Type B pancreatic cell (in vitro differentiated cells): ENCODE results near the gene MAPK8. TPM values are rescaled to one million over a fixed set of nuclear protein-coding genes. Genes with fewer than 3 reads are reported as not detected.
A peak's percentile ranks its signal among the peaks of the same experiment; 100 is the strongest.

Experiments used
- DNase-seq: peaks from one replicate; pipeline ENCODE4 v3.0.0; 2021; ENCODE audit warnings: mixed read lengths; ENCODE audit not compliant: unreplicated experiment; ENCODE audit errors: extremely low spot score
- H3K27ac Mint-ChIP-seq: 2 replicates; pipeline ENCODE4 v1.8.0; 2021; ENCODE audit warnings: mild to moderate bottlenecking, mixed read lengths
- H3K27me3 Mint-ChIP-seq: 2 replicates; pipeline ENCODE4 v1.8.0; 2021; ENCODE audit warnings: mixed read lengths
- H3K36me3 Mint-ChIP-seq: 2 replicates; pipeline ENCODE4 v1.8.0; 2021; ENCODE audit warnings: mixed read lengths
- H3K4me1 Mint-ChIP-seq: one replicate; pipeline ENCODE4 v1.8.0; 2021; ENCODE audit warnings: mixed read lengths; ENCODE audit not compliant: unreplicated experiment
- H3K4me3 Mint-ChIP-seq: 2 replicates; pipeline ENCODE4 v1.8.0; 2021; ENCODE audit warnings: mild to moderate bottlenecking, mixed read lengths
- H3K9me3 Mint-ChIP-seq: 2 replicates; pipeline ENCODE4 v1.8.0; 2021; ENCODE audit warnings: mixed read lengths
- total RNA-seq: library from RNA; stranded (reverse); gene quantifications from 2 replicates; pipeline ENCODE4 v1.2.1, GENCODE V29; 2021; ENCODE audit warnings: low replicate concordance
- TF ChIP-seq, protein P1 (sequence below): fragments of 200-600 bp; sonication (generic); conservative IDR thresholded peaks from 2 replicates; pipeline ENCODE4 v1.5.0; 2021; ENCODE audit warnings: antibody characterized with exemption, mild to moderate bottlenecking

MAPK8 gene
- total RNA-seq, 1 donor from 2014 or later: 48.4 TPM

DNA sequence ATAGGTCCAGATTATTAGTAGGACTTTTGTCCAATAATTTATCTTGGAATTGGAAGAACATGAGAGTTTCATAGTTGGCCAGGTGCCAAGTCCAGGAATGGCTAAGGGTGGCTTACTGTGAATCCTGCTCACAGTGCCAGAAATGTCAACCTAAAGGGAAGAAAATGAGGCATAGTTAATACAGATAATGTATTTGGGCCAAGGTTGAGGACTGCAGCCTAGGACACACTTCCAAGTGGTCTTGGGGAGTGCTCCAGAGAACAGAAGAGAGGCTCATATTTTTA lies 78.2 kb downstream of the MAPK8 start:
- Mint-ChIP-seq H3K27ac (no peak overlapping the region), H3K4me3 (no peak overlapping the region), H3K36me3 (no peaks in the 10 kb centered on the region), H3K9me3 (peaks cover 3% of the 10 kb centered on the region), H3K27me3 (no peaks in the 10 kb centered on the region), H3K4me1 (peaks cover 13% of the 10 kb centered on the region)
- TF ChIP-seq, protein P1, sequence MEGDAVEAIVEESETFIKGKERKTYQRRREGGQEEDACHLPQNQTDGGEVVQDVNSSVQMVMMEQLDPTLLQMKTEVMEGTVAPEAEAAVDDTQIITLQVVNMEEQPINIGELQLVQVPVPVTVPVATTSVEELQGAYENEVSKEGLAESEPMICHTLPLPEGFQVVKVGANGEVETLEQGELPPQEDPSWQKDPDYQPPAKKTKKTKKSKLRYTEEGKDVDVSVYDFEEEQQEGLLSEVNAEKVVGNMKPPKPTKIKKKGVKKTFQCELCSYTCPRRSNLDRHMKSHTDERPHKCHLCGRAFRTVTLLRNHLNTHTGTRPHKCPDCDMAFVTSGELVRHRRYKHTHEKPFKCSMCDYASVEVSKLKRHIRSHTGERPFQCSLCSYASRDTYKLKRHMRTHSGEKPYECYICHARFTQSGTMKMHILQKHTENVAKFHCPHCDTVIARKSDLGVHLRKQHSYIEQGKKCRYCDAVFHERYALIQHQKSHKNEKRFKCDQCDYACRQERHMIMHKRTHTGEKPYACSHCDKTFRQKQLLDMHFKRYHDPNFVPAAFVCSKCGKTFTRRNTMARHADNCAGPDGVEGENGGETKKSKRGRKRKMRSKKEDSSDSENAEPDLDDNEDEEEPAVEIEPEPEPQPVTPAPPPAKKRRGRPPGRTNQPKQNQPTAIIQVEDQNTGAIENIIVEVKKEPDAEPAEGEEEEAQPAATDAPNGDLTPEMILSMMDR: no peak
- DNase-seq: no peak

DNA sequence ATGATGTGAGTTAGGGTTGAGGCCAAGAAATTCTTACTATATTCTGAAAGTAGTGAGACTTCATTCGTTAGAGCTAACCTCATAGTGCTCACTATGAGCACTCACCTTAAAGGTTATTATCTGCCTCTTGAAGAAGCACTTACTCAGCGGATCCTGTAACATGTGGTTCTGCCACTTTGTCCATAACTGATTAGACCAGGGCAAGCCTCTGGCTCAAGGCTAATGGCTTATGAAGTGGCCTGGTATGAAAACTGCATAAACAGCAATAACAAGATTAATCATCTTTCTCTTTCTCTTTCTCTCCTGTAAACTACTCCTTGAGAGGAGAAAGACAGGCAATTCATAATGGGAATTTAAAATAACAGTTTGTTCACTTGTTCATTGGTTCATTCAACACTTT lies 82.8 kb downstream of the MAPK8 start:
- DNase-seq: no peak
- Mint-ChIP-seq H3K36me3 (peaks cover 5% of the 10 kb centered on the region), H3K27ac (peak overlapping the region; percentile 3), H3K9me3 (peaks cover 4% of the 10 kb centered on the region), H3K27me3 (no peaks in the 10 kb centered on the region), H3K4me3 (peak overlapping the region; percentile 12), H3K4me1 (peaks cover 17% of the 10 kb centered on the region)
- TF ChIP-seq, protein P1: no peak

DNA sequence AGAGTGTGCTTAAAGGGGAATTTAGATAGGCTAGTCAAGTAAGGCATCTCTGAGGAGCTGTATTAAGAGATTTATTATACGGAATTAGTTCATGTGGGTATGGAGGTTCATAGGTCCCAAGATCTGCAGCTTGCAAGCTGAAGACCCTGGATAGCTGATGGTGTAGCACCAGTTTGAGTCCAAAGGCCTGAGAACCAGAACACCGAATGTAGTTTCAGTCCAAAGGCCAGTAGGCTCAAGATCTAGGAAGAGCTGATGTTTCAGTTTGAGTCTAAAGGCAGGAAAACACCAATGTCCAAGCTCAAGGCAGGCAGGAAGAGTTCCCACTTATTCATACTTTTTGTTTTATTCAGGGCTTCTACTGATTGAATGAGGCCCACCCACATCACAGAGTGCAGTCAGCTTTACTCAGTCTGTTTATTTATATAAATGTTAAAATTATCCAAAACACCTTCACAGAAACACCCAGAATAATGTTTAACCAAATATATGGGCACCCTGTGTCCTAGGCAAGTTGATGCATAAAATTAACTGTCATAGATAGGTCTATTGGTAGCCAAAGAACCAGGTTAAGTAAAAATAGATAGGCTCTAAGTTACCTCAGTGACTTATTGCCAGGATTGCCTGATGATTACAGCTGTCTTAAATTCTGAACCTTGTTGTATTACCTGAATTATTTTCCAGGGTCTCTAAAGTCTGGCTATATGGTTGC lies 83.5 kb downstream of the MAPK8 start:
- Mint-ChIP-seq H3K27ac (no peak overlapping the region), H3K4me3 (no peak overlapping the region), H3K9me3 (peaks cover 4% of the 10 kb centered on the region), H3K4me1 (peaks cover 11% of the 10 kb centered on the region), H3K27me3 (no peaks in the 10 kb centered on the region), H3K36me3 (peaks cover 5% of the 10 kb centered on the region)
- TF ChIP-seq, protein P1: no peak
- no peak for DNase-seq

DNA sequence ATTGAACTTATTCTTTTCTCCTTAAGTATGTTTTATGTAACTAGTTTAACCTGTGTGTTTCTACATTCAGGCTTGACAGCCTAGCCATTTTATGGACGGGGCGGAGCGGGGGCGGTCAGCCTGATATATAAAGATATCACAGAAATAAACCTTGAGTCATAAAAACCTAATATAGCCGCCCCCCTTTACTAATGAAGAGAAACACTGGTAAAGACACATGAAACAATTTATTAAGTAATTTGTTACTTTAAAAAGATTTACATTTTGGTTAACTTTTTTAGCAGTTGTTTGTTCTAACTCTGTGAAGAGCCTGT lies 84.0 kb downstream of the MAPK8 start:
- H3K36me3 Mint-ChIP-seq: peaks cover 5% of the 10 kb centered on the region
- TF ChIP-seq, protein P1: no peak
- H3K27ac Mint-ChIP-seq: no peak overlapping the region
- H3K27me3 Mint-ChIP-seq: no peaks in the 10 kb centered on the region
- no peak overlapping the region for H3K4me3 Mint-ChIP-seq
- no peak for DNase-seq
- H3K4me1 Mint-ChIP-seq: peaks cover 6% of the 10 kb centered on the region
- peaks cover 4% of the 10 kb centered on the region for H3K9me3 Mint-ChIP-seq

DNA sequence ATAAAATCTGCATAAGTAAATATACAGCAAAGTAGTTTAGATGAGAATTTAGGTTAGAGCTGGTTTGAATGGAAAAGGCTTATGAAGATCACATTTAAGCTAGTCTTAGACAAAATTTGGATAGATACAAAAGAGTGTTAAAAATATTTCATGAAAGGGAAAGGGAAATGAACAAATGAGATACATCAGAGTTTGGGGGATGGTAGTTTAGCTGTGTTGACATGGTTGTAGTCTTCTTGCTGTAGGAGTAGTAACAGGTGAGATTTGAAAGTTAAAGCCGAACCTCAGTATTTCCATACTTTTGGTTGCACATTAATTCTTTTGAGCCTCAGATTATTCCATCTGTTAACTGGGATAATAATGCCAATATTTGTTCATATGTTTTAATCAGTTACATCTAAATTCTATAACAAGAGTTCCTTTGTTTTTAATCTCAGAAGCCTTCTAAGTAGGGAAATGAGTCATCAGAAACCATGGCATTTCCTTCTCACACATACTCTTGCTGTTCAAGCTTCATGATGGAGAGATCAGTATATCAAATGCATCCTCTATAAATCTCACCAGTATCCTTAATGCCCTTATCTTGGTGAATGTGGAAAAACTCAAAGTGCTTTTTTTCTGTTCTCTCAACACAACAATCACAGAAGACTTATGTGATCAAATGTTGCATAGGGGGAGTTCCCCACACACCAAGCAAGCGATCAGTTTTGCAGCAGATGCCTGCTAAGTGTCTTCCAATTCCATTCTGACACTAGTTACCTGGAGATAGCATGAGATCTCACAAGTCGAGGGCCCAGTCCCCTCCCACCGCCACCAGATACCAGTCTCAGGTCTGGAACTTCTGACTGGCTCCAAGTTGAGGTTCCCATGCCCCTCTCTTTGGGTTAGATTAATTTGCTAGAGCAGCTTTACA lies 84.7 kb downstream of the MAPK8 start:
- TF ChIP-seq, protein P1: no peak
- no peak overlapping the region for H3K27ac Mint-ChIP-seq

More for the DNA sequence above, 84.7 kb downstream of the MAPK8 start:
- peaks cover 4% of the 10 kb centered on the region for H3K9me3 Mint-ChIP-seq
- H3K4me3 Mint-ChIP-seq: no peak overlapping the region
- peaks cover 5% of the 10 kb centered on the region for H3K36me3 Mint-ChIP-seq
- H3K27me3 Mint-ChIP-seq: no peaks in the 10 kb centered on the region
- no peak for DNase-seq
- peaks cover 6% of the 10 kb centered on the region for H3K4me1 Mint-ChIP-seq
